Non-pigmented ciliary epithelial cell (primary cell): Measurements from ENCODE around the gene CC2D1A.

Source experiments
- DNase-seq: peaks from one replicate; pipeline ENCODE4 v3.0.0-alpha.2; 2010; ENCODE audit warnings: low read depth

CC2D1A gene

DNA sequence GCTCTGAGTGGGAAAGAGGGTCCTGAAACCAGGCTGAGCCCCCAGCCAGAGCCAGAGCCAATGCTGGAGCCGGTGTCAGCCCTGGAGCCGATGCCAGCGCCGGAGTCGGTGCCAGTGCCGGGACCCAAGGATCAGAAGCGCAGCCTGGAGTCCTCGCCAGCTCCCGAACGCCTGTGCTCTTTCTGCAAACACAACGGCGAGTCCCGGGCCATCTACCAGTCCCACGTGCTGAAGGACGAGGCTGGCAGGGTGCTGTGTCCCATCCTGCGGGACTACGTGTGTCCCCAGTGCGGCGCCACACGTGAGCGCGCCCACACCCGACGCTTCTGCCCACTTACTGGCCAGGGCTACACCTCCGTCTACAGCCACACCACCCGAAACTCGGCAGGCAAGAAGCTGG, 28.7 kb upstream of the CC2D1A start:
- no peak for DNase-seq

DNA sequence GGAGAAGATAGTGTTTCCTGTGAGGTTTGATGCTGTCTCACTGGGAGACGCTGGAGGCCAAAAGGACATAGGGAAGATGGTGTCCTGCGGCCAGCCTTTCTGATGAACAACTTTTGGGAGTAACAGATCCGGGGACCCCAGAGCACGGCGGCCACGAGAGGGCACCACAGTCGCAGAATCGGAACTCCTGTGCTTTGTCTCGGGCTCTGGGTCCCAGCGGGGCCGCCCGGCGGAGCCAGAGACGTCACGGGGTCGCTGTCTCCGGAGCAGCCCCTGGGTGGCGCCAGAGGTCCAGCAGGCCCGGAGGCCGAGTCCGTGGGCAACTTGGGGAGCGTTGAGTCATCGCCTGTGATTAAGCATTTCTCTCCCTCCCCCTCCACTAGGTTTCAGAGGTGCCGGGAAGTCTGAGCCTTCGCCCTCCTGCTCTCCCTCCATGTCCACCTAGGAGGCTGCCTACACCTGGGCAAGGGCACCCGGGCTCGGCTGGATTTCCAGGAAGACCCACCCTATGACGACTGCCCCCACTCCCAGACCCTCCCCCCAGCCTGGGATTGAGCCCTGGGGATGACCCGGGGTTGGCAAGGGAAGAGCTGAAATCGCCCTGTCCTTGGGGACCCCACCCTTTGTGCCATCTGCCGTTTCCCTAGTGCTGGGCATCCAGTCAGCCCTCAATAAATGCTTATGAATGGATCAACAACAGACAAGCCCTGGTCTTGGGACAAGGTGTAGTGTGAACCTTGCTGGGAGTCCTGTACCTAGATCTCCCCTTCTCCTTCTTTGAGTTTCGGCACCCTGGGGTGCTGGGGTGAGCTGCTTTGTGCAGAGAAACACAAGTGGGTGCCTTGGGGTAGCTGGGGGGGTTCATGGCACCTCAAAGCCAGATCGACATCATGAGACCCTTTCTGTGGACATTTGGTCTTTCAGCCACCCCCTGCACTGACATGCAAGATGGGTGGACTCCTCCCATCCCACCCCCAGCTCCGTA, 25.6 kb upstream of the CC2D1A start:
- DNase-seq, result peak; percentile 76

DNA sequence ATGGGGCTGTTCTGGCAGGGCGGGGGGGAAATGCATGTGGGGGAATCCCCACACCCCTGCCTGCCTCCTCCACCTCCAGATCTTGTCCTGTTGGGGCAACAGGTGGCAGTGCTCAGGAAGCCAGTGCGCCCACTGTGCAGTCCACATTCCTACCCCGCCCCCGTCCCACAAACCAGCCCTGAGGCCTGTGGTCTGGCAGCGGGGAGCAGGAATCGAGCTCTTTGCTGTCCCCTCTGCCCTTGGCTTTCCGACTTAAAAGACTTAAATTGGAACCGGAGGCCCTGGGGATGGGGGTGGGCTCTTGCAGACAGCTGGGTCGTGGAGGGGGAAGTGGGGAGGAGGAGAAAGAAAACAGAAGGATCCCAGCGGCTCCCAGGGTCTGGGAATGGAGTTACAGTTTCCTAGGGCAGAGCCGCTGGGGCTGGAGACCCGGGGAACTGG, 24.7 kb upstream of the CC2D1A start:
- no peak for DNase-seq

DNA sequence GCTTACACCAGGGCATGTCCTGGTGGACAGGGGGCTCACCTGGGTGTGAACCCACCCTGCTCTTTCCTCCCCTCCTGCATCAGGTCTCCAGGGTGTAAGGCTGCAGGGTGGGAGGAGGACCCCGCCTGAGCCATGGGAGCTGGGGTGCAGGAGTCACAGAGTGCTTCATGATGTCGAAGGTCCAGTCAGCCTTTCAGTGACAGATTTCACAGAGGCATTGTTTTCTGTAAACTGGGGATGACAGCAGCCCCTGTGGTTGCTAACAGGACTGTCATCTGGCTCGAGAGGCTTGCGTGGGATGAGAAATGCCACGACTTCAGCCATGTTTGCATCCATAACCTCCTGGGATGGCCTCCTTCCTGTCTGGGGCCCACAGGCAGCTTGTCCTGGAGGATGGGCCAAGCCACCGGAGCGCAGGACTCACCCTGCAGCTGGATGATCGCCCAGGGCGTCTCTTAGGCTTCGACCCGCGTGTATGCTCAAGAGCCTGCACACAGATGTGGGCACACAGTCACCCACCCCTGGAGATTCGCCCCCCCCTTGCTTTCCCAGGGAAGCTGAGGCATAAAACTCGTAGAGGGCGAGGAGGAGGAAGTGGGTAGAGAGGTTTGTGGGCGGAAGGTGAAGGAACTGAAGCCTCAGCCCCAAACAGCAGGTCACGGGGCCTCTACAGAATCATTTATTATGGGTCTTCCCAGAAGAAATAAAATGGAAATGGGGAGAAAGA, 24.1 kb upstream of the CC2D1A start:
- no peak for DNase-seq

DNA sequence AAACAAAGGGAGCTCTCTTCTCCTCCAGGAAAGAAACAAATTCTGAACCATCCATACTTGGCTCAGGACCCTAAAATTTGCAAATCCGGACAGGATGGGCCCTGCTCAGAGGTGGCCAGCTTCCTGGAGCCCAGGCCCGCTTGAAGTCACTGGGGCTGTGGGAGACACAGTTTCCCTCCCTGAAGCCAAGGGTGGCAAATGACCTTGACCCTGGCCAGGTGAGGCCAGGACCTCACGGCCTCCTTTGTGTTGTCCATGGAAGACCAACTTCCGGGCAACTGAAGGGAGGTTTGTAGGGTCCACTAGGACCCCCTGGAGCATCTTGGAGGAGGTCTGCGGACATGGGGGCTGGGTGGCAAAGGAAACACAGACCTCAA, 23.6 kb upstream of the CC2D1A start:
- DNase-seq, result no peak

DNA sequence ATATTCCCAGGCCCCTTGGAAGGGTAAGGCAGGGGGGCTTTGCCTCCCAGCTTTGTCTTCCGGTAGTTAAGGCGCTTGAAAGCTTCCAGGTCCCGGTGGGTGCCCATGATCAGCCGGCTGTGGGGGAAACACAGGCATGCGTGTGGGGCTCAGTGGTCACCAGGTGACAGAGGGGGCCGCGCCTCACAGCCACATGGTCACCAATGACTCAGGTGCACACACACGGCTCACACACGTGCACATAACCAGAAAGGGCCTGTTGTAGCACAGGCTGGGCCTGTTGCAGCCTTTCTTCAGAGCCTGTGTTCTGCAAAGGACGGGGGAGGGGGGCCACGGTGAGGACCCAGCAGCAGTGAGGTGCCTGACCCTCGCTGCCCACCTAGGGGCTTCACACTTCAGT, 23.2 kb upstream of the CC2D1A start:
- no peak for DNase-seq

DNA sequence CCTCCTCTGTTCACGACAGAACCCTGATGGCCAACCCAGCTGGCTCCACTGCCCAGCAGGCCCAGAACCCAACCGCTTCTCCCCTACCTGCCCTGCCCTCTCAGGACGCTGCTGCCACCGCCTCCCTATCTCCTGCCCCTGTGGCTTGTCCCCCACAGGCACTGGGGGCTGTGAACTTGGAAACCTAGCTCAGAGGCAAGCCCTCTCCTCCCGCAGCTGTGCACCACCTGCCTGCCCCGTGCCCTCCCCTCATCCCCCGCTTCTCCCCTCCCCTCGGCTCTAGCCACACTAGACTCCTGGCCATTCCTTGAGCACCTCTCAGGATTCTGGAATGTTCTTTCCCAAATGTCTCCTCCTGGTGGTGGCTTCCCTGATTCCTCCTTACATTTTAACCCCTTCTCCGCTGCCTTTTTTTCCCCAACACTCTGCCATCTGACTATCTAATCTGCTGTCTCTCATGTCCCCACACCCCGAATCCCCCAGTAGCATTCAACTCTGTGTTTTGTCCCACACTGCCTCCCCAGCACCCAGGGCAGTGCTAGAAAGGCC, 22.4 kb upstream of the CC2D1A start:
- no peak for DNase-seq

DNA sequence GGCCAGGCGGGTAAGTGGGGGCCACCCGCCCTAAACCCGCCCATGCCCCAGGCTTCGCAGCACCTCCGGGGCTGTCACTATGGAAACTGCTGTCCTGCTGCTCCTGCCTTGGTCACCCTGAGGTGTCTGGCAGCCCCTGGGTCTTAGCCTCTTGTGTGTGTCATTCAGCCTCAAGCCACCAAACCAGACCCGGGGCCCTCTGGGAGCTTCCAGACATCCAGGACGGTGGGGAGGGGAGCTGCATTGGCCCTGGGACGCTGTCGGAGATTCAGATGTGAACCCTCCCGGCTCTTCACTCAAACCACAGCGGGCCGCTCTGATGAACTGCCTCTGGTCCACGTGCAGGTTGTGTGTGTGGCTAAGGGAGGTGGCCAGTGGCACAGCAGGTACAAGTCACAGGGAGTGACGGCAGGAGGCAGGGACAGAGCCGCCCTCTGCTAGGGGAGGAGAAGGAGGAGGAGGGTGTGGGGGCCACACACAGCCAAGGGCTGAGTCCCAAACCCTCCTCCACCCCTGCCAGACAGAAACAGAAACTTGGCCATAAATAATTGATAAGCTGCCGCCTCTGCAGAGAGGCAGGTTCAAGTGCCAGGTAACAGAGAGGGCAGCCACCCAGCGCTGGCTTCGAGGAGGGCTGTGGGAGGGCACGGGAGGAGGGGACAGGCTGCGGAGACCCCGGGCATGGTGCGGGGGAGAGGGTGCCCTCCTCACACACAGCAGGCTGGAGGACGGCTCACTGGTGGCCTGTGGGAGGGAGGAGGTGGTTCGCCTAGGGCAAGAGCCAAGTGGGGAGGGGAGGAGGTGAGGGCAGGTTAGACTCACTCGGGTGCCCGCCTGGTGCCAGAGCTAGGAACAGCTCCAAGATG, 21.0 kb upstream of the CC2D1A start:
- no peak for DNase-seq

DNA sequence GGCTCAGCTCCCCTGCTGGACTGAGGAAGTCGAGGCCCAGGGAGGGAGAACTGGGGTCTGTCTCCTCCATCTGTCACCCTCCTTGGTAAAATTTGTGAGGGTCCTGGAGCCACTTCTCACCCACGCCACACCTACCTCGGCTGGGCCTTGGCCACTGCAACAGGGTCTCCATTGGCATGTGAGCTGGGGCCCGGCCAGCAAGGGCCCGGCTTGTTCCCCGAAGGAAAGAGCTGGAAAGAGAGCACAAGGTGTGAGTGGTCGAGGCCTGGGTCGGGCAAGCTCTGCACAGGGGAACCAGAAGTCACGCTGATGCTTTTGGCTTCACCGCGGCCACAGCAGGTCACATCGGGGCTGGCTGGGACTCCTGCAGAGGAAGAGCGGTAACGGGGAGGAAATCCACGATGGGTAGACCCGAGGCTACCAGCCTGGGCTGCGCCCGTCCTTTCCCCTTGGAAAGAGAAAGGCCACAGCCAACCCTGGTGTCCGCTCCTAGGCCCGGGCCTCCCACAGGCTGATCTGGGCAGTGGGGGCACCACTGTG, 20.1 kb upstream of the CC2D1A start:
- no peak for DNase-seq

DNA sequence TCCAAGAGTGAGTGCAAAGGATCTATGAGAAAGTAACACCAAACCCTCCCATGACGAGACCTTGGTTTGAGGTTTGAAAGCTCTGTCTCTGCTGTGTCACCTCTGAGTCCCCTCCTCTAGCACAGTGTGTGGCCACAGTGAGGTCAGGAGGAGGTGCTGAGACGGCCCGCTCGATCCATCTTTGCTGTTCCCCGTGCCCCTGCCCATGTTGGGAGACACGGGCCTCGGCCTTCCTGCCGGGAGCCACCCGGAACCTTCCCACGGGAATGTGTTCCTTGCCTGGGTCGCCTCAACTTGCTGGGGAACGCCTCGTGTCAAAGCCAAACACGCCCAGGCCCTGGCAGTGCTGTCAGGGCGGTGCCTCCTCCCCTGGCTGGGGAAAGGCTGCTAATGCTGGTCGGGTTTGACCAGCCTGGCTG, 19.0 kb upstream of the CC2D1A start:
- no peak for DNase-seq

DNA sequence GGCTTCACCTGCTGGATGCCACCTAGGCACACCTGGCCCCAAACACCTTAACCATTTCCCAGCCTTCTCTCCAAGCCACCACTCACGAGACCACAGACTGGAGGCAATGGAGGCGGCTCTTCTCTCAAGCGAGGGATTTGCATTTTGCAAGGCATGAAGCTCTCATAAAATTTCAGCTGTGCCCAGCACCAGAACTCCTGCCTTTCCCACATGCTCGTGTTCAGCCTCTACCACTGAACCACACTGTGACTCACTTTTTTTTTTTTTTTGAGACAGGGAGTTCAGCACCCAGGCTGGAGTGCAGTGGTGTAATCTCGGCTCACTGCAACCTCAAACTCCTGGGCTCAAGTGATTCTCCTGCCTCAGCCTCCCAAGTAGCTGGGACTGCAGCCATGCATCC, 18.5 kb upstream of the CC2D1A start:
- DNase-seq, result no peak

DNA sequence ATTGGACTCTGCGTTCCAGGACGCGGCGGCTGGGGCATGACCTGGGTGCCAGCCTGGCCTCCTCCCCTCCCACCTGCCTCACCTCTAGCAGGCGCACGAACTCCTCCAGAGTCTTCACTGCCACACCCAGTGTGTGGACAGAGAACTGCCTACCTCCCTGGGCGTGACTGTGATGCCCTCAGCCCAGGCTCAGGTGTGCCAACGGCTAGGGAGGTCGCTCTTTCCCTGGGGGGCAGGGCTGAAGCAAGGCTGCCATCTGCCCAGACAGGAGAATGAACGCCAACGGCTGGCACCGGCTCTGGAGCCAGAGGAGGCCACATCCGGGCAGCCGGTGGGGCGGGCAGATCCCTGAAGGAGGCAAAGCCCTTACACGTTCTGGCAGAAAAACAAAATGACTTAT, 17.7 kb upstream of the CC2D1A start:
- no peak for DNase-seq

DNA sequence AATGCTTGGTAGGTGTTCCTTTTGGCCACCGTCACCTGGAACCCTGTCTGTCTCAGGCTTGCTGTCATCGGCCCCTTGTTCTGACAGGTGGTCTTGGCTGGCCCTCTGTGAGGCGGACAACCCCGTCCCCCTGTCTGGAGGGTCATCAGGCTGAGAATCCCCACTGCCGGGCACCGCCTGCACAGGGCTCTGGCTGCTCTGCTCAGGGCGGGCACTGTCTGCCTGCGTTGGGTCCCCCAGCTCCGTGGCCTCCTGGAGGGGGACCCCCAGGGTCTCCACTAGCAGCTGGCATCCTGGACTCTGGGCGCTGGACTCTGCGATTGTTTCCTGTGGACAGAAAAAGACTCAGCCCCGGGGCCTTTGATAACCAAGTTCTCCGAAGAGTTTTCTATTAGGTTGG, 15.9 kb upstream of the CC2D1A start:
- no peak for DNase-seq

DNA sequence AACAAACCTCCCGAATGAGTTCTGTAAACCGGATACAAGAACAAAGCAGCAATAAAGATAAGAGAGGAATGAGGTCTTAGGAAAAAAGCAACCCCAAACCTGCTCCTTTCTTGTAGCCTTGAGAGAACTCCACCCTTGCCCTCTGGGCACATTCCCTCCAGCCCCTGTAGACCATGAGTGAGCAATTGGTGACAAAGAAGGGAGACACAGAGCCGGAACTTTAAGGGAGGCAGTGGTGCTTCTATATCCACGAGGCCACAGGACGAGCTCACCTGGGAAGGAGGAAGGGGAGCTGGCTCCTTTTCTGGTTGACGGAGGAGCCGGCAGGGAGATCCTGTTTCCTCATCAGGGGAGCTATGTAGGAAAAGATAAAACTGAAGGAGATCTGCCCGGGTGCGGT, 13.1 kb upstream of the CC2D1A start:
- DNase-seq, result no peak

DNA sequence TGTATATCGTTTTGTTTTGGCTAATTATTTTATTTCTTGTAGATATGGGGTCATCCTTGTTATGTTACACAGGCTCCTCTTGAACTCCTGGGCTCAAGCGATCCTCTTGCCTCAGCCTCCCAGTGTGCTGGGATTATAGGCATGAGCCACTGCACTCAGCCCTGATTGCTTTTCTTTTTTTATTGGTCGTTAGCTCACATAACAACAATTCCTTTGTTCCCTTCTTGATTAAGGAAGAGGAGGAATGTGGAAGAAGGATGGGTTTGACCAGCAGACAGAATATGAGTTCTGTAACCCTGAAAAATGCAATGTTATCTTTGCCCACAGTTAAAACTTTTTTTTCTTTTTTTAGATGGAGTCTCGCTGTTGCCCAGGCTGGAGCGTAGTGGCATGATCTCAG, 11.4 kb upstream of the CC2D1A start:
- no peak for DNase-seq

DNA sequence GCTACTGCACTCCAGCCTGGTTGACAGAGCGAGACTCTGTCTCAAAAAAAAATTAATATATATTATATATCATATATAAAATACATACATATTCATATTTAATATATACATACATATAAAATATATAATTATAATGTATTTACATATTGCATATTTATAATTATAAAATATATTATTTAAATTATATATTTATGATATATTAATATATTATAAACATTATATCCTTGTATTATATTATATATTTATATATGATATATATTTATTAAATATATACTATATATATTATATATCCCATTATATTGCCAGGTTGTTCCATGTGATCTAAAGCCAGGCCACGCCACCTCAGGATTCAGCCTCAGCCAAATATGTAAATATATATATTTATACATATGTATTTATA, 9.8 kb upstream of the CC2D1A start:
- DNase-seq, result no peak

DNA sequence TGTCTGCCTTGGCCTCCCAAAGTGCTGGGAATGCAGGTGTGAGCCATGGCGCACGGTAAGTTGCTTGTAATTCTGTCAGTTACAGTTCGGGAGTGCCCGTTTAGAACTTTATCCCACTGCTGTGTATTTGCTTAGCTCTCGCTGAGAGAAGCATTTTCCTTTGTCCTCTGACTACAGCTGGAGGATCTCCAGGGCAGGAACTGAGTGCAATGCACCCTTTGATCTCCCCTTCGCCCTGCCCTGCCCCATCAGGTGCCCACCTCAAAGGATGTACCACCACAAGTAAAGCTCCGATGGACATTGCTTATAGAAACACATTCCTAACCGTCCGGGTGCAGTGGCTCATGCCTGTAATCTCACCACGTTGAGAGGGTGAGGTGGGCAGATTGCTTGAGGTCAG, 6.6 kb upstream of the CC2D1A start:
- no peak for DNase-seq

DNA sequence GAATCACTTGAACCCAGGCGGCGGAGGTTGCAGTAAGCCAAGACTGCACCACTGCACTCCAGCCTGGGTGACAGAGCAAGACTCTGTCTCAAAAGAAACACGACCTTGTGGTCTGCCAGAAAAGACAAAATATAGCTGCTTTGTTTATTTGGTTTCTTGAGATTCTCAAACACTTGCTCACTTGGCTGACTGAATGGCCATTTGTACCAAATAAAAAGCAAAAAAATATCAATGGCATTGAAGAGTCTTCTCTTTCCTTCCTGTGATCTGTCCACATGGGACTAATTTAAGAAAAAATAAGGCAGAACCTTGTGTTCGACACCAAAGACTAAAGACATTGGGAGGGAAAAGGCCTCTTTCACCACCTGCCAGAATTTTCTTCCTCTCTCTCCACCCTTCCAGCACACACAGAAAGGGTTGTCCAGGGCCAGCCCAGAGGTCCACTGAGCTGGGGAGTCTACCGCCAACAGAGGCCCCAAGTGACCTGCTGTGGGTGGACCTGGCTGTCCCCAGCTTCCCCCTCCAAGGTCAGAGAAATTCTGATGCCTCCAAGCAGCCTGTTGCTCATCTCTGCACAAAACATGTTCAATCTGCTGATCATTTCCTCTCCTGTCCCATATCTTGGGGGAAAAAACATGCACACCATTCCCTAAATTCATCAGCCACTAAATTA, 6.0 kb upstream of the CC2D1A start:
- DNase-seq, result no peak

DNA sequence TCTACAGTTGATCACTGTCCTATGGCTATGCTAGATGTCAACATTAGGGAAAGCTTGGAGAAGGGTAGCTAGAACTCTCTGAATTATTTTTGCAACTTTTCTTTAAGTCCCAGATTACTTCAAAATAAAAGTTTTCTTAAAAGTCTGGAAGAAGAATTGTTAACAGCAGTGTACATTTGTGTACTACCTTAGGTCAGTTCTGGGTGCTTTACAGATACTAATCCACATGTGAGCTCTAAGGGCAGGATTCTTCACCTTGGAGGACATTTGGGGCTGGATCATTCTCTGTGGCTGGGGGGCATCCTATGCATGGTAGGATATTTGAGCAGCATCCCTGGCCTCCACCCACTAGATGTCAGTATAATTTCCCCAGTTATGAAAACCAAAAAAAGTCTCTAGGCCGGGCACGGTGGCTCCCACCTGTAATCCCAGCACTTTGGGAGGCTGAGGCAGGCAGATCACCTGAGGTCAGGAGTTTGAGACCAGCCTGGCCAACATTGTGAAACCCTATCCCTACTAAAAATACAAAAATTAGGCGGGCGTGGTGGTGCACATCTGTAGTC, 2.9 kb upstream of the CC2D1A start:
- no peak for DNase-seq

DNA sequence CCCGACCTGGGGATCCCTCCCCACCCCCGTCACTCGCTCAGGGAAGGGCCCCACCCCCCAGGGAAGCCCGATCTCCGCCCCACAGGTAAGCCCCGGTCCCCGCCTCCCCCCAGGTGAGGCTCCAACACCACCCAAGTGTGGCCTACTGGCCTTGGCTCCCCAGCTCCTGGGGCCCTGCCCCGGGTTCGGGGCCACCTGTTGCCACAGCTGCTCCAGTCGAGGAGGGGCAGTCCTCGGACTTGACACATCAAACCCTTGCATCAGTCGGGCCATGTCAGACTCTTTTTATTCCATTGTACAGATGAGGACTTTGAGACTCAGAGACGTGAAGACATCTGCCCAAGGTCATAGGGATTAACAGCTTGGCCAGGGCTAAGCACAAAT, 512 bp downstream of the CC2D1A start:
- no peak for DNase-seq

DNA sequence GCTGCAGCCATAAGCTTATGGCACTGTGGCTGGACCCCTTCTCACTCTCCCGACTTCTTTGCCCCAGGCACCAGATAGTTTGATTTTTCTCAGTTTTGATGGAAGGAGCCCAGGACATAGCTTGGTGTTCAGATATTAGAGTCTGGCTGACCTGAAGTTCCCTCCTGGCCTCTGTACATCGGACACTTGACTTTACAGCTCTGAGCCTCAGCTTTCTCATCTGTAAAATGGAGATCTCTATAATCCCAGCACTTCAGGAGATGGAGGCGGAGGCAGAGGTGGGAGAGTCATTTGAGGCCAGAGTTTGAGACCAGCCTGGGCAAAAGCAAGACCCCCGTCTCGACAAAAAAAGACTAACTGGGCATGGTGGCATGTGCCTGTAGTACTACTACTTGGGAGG, 909 bp downstream of the CC2D1A start:
- no peak for DNase-seq
